OCI-LY1 (cell line): ENCODE data around the gene ZXDC.

Experiments
- H2AFZ ChIP-seq: fragments of 200-600 bp; sonication (generic), shearing (Covaris generic); 2 replicates; pipeline ENCODE4 v1.6.0; 2014; ENCODE audit warnings: antibody characterized with exemption, mild to moderate bottlenecking, low read length
- H3F3A ChIP-seq: fragments of 200-600 bp; sonication (generic), shearing (Covaris generic); 2 replicates; pipeline ENCODE4 v1.6.0; 2014; ENCODE audit warnings: mild to moderate bottlenecking, antibody characterized with exemption, low read length, moderate library complexity; ENCODE audit not compliant: insufficient read depth
- H3K27ac ChIP-seq: fragments of 200-600 bp; sonication (generic); 2 replicates; pipeline ENCODE4 v1.5.1; 2014; ENCODE audit warnings: low read length, mixed run types, mild to moderate bottlenecking, low read depth; ENCODE audit not compliant: poor library complexity, severe bottlenecking
- H3K27me3 ChIP-seq: fragments of 200-600 bp; sonication (generic); 2 replicates; pipeline ENCODE4 v1.6.0; 2014; ENCODE audit warnings: antibody characterized with exemption, mild to moderate bottlenecking, low read length, moderate library complexity; ENCODE audit not compliant: insufficient read depth
- H3K36me3 ChIP-seq: fragments of 200-600 bp; sonication (generic); 2 replicates; pipeline ENCODE4 v1.6.1; 2014; ENCODE audit warnings: mild to moderate bottlenecking, antibody characterized with exemption, low read length, moderate library complexity, mixed read lengths; ENCODE audit not compliant: insufficient read depth
- H3K4me1 ChIP-seq: fragments of 200-600 bp; sonication (generic); 2 replicates; pipeline ENCODE4 v1.5.1; 2014; ENCODE audit warnings: mild to moderate bottlenecking, low read length, moderate library complexity; ENCODE audit not compliant: insufficient read depth, severe bottlenecking
- H3K4me2 ChIP-seq: fragments of 200-600 bp; sonication (generic), shearing (Covaris generic); 2 replicates; pipeline ENCODE4 v1.6.1; 2014; ENCODE audit warnings: low read length
- H3K4me3 ChIP-seq: fragments of 200-600 bp; sonication (generic); 2 replicates; pipeline ENCODE4 v1.5.1; 2014; ENCODE audit warnings: low read length, low read depth, mild to moderate bottlenecking, mixed read lengths; ENCODE audit not compliant: poor library complexity, severe bottlenecking
- H3K79me2 ChIP-seq: fragments of 200-600 bp; shearing (Covaris generic); 2 replicates; pipeline ENCODE4 v1.6.1; 2016; ENCODE audit warnings: mixed run types, low read length, mixed read lengths; ENCODE audit not compliant: insufficient read depth
- H3K9ac ChIP-seq: fragments of 200-600 bp; sonication (generic), shearing (Covaris generic); 2 replicates; pipeline ENCODE4 v1.6.1; 2014; ENCODE audit warnings: mild to moderate bottlenecking, low read length, mixed read lengths
- H3K9me2 ChIP-seq: fragments of 200-600 bp; sonication (generic), shearing (Covaris generic); 2 replicates; pipeline ENCODE4 v1.6.1; 2014; ENCODE audit warnings: low read depth, mild to moderate bottlenecking, low read length, mixed read lengths
- H3K9me3 ChIP-seq: fragments of 200-600 bp; shearing (Covaris generic); 2 replicates; pipeline ENCODE4 v1.6.1; 2014; ENCODE audit warnings: low read length, mixed read lengths
- H4K20me1 ChIP-seq: fragments of 200-600 bp; sonication (generic), shearing (Covaris generic); 2 replicates; pipeline ENCODE4 v1.6.0; 2016; ENCODE audit warnings: mild to moderate bottlenecking, low read length; ENCODE audit not compliant: insufficient read depth
- CTCF ChIP-seq: fragments of 200-600 bp; sonication (generic), shearing (Covaris generic); IDR thresholded peaks from 2 replicates; pipeline ENCODE4 v1.5.1; 2017; ENCODE audit warnings: mild to moderate bottlenecking, antibody characterized with exemption, low read length, moderate library complexity, mixed read lengths
- EZH2 ChIP-seq: fragments of 200-600 bp; sonication (generic), shearing (Covaris generic); IDR thresholded peaks from 2 replicates; pipeline ENCODE4 v1.8.0; 2017; ENCODE audit warnings: borderline replicate concordance, mixed run types, mild to moderate bottlenecking, antibody characterized with exemption, low read length, moderate library complexity, mixed read lengths

ZXDC gene

GRCh38 chr3:126456211-126456610 lies 19.5 kb downstream of the ZXDC start:
- H4K20me1 ChIP-seq = no peaks in the 10 kb centered on the region

GRCh38 chr3:126454437-126455198 lies 21.1 kb downstream of the ZXDC start:
- H3K9me2 ChIP-seq = no peaks in the 10 kb centered on the region
- H3K27ac ChIP-seq = no peak overlapping the region
- no peak overlapping the region for H3K9ac ChIP-seq
- no peaks in the 10 kb centered on the region for H3K9me3 ChIP-seq
- no peak overlapping the region for H3K4me3 ChIP-seq
- H3K4me2 ChIP-seq = no peak overlapping the region
- no peaks in the 10 kb centered on the region for H4K20me1 ChIP-seq
- TF ChIP-seq CTCF (no peak), EZH2 (no peak)
- peaks cover 71% of the 10 kb centered on the region for H3K36me3 ChIP-seq
- no peaks in the 10 kb centered on the region for H3K4me1 ChIP-seq
- no peaks in the 10 kb centered on the region for H3K27me3 ChIP-seq
- H2AFZ ChIP-seq = no peak overlapping the region
- no peaks in the 10 kb centered on the region for H3K79me2 ChIP-seq
- no peaks in the 10 kb centered on the region for H3F3A ChIP-seq

More at GRCh38 chr3:126456211-126456610, 19.5 kb downstream of the ZXDC start:
- no peaks in the 10 kb centered on the region for H3K79me2 ChIP-seq
- H2AFZ ChIP-seq = no peak overlapping the region
- H3F3A ChIP-seq = no peaks in the 10 kb centered on the region
- no peak overlapping the region for H3K9ac ChIP-seq
- no peak for TF ChIP-seq EZH2
- no peak for TF ChIP-seq CTCF
- H3K4me2 ChIP-seq = no peak overlapping the region
- H3K4me3 ChIP-seq = no peak overlapping the region
- H3K9me2 ChIP-seq = no peaks in the 10 kb centered on the region
- H3K4me1 ChIP-seq = no peaks in the 10 kb centered on the region
- no peak overlapping the region for H3K27ac ChIP-seq
- H3K9me3 ChIP-seq = no peaks in the 10 kb centered on the region
- peaks cover 84% of the 10 kb centered on the region for H3K36me3 ChIP-seq
- no peaks in the 10 kb centered on the region for H3K27me3 ChIP-seq

GRCh38 chr3:126454025-126454424 lies 21.7 kb downstream of the ZXDC start:
- H3K9me2 ChIP-seq = no peaks in the 10 kb centered on the region
- TF ChIP-seq CTCF (no peak), EZH2 (no peak)
- H3K79me2 ChIP-seq = no peaks in the 10 kb centered on the region
- H3F3A ChIP-seq = no peaks in the 10 kb centered on the region
- H3K4me2 ChIP-seq = no peak overlapping the region
- peaks cover 65% of the 10 kb centered on the region for H3K36me3 ChIP-seq
- H2AFZ ChIP-seq = no peak overlapping the region
- H3K9me3 ChIP-seq = no peaks in the 10 kb centered on the region
- no peaks in the 10 kb centered on the region for H3K4me1 ChIP-seq
- H3K27ac ChIP-seq = no peak overlapping the region
- H3K4me3 ChIP-seq = no peak overlapping the region
- no peaks in the 10 kb centered on the region for H4K20me1 ChIP-seq
- no peaks in the 10 kb centered on the region for H3K27me3 ChIP-seq
- H3K9ac ChIP-seq = no peak overlapping the region
